ENCODE results near the gene ATG4B. TPM values are rescaled to one million over a fixed set of nuclear protein-coding genes. Genes with fewer than 3 reads are reported as not detected.

ATG4B gene
- total and polyA plus RNA-seq, 2 experiments from 2014 or later = 105 to 110 TPM

- no peak overlapping the region for H3K27ac ChIP-seq
- no peak for DNase-seq (ENCODE audit: low read depth in 1 of 2, low spot score in 1 of 2)
Measured at GRCh38 chr2:241603686-241604085, 33.8 kb upstream of the ATG4B start.

GRCh38 chr2:241606186-241606585, 31.3 kb upstream of the ATG4B start:
- no peak for TF ChIP-seq CTCF (IDR thresholded peaks at IDR 0.05; ENCODE audit: low read depth, low read length)
- no peaks in the 10 kb centered on the region for H3K9me3 ChIP-seq (ENCODE audit: low read depth)

More at GRCh38 chr2:241603686-241604085, 33.8 kb upstream of the ATG4B start:
- H3K9me3 ChIP-seq (ENCODE audit: low read depth) = no peaks in the 10 kb centered on the region
- no peak overlapping the region for H3K4me3 ChIP-seq
- peaks cover 36% of the 10 kb centered on the region for H3K36me3 ChIP-seq
- TF ChIP-seq CTCF (IDR thresholded peaks at IDR 0.05; ENCODE audit: low read depth, low read length) = no peak
- H3K4me1 ChIP-seq (ENCODE audit: low read depth) = no peaks in the 10 kb centered on the region
- no peaks in the 10 kb centered on the region for H3K27me3 ChIP-seq

GRCh38 chr2:241607162-241607885, 30.2 kb upstream of the ATG4B start:
- no peak overlapping the region for H3K4me3 ChIP-seq
- no peak for DNase-seq (ENCODE audit: low read depth in 1 of 2, low spot score in 1 of 2)

More at GRCh38 chr2:241606186-241606585, 31.3 kb upstream of the ATG4B start:
- no peak overlapping the region for H3K4me3 ChIP-seq
- no peak overlapping the region for H3K27ac ChIP-seq
- DNase-seq (ENCODE audit: low read depth in 1 of 2, low spot score in 1 of 2) = no peak
- H3K36me3 ChIP-seq = peaks cover 27% of the 10 kb centered on the region
- peaks cover 6% of the 10 kb centered on the region for H3K4me1 ChIP-seq (ENCODE audit: low read depth)
- H3K27me3 ChIP-seq = no peaks in the 10 kb centered on the region

GRCh38 chr2:241608881-241609280, 28.6 kb upstream of the ATG4B start:
- DNase-seq (ENCODE audit: low read depth in 1 of 2, low spot score in 1 of 2) = peak in 1 of 2 donors; percentile 20
- Histone ChIP-seq H3K4me3 (no peak overlapping the region), H3K9me3 (ENCODE audit: low read depth) (no peaks in the 10 kb centered on the region), H3K27ac (no peak overlapping the region), H3K27me3 (no peaks in the 10 kb centered on the region), H3K4me1 (ENCODE audit: low read depth) (peaks cover 6% of the 10 kb centered on the region), H3K36me3 (peaks cover 19% of the 10 kb centered on the region)
- no peak for TF ChIP-seq CTCF (IDR thresholded peaks at IDR 0.05; ENCODE audit: low read depth, low read length)

More at GRCh38 chr2:241607162-241607885, 30.2 kb upstream of the ATG4B start:
- no peak overlapping the region for H3K27ac ChIP-seq
- no peaks in the 10 kb centered on the region for H3K27me3 ChIP-seq
- no peak for TF ChIP-seq CTCF (IDR thresholded peaks at IDR 0.05; ENCODE audit: low read depth, low read length)
- H3K36me3 ChIP-seq = peaks cover 22% of the 10 kb centered on the region
- peaks cover 6% of the 10 kb centered on the region for H3K4me1 ChIP-seq (ENCODE audit: low read depth)
- no peaks in the 10 kb centered on the region for H3K9me3 ChIP-seq (ENCODE audit: low read depth)

GRCh38 chr2:241609859-241610793, 27.4 kb upstream of the ATG4B start:
- Histone ChIP-seq H3K4me1 (ENCODE audit: low read depth) (peaks cover 6% of the 10 kb centered on the region), H3K9me3 (ENCODE audit: low read depth) (no peaks in the 10 kb centered on the region), H3K27me3 (no peaks in the 10 kb centered on the region), H3K36me3 (peaks cover 9% of the 10 kb centered on the region), H3K27ac (peak overlapping the region; percentile 59), H3K4me3 (peak overlapping the region; percentile 37)
- TF ChIP-seq CTCF (IDR thresholded peaks at IDR 0.05; ENCODE audit: low read depth, low read length) = peak; percentile 60
- peak; percentile 93 to 95 for DNase-seq (ENCODE audit: low read depth in 1 of 2, low spot score in 1 of 2)
